Activated CD4-positive, CD25-positive, alpha-beta regulatory T cell treated with anti-CD3 and anti-CD28 coated beads, Interleukin-2, amount 50 U/mL, for 16 hours (primary cell): ENCODE measurements around the gene NPAS3.

Source experiments
- DNase-seq: peaks from one replicate; pipeline ENCODE4 v3.0.0-alpha.2; 2020; ENCODE audit warnings: low read depth, low spot score

NPAS3 gene

DNA sequence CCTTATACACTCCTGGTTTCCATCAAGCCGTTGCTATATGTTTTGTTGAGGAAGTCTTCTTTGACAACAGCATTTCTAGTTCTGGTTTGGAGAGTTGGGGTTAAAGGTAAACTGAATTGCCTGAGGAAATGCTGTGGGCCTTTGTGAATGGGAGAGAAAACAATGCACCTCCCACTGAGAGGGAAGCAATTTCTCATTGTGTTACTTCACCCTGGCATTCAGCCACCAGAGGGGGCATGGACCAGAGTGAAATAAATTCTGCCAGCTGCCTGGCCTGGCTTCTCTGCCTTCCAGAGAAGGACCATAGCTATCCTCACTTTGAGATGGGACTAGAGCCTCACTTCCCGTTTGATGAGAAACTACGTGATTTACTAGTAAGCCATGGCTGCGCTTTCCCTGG lies 536.9 kb downstream of the NPAS3 start:
- no peak for DNase-seq

DNA sequence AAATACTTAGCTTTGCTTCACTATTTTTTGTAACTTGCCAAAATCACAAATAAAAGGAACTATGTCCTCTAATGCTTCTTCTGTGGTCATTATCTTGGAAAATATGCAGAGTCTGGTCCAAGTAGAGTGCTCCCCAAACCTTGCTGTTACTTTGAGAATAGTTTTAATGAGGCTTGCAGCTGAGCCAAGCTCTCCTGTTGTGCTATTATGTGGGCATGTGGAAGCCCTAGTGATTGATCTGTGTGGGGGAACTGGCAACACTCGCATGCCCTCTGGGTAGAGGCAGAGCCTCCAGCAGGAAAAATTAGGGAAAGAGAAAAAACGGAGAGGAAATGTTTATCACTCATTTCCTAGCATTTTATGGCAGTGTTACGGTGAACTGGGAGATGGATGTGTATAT lies 539.1 kb downstream of the NPAS3 start:
- no peak for DNase-seq

DNA sequence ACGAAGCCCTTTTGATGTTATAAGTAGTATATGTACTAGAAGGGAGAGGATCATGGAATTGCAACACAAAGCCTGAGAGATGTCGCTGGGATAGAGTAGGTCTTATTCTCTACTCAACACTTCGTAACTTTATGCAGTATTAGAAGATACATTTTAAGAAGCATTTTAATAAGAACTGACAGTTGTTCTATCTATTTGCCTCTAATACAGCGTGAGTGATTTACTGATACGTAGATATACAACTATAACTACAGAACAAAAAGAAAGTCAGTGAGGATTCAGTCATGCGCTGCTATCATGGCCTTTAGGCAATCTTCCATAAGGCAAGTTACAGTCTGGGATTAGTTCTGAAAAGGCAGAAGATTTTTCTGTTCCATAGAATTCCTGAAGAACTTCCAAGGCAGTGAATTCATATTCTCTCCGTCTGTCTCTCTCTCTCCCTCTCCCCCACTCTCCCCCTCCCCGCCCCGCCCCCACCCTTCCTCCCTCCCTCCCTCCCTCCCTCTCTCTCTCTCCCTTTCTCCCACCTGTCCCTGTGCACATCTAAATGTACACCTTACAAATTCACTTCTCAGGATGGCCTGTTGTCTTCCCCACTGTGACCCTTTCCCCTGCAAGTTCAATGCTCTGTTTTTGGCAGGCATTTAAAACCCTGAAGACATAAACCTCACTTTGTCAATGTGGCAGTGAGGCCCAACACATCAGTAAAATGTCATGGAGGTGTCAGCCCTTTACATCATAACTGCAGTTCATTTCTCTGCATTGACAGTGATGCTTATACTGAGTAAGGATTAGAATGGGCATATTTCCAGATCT lies 541.6 kb downstream of the NPAS3 start:
- DNase-seq = no peak

- DNase-seq = no peak
Observed at GRCh38 chr14:33480887-33481184, 542.2 kb downstream of the NPAS3 start.

GRCh38 chr14:33483110-33483509 lies 544.4 kb downstream of the NPAS3 start:
- DNase-seq = no peak

DNA sequence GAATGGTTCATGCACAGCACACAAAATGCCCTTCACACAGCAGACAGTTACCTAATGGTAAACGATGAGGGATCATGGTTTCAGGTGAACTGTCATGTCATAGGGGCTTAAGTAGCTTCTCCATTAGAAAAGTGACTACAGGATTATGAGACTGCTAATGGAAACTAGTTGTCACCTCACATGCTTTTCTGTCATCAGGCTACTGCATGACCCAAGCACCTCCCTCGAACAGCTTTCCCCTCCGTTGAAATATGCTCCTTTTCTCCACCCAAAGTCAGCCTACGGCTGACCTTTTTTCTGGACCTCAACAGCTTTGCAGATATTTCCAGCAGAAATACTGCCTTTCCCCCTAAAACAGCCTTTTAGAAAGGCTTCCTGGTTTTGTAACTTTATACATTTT lies 544.9 kb downstream of the NPAS3 start:
- DNase-seq = no peak

DNA sequence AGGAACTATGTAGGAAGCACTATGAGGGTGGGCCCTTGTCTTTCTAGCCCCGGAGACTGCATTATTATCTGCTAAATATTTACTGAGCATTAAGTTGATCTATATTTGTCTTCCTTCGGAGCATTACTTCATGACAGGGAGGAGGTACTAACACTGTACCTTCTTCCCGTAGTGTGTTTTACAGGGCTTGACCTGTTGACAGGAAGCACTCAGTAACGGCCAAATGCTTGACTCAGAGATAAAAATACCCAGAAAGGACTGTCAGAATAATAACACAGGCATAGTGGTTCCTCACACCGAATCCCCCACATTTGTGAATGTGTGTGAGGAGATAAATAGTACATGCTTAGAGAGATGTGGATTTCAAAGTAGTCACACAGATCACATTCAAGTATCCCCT lies 545.6 kb downstream of the NPAS3 start:
- DNase-seq = no peak

GRCh38 chr14:33486332-33486890 lies 547.7 kb downstream of the NPAS3 start:
- no peak for DNase-seq

DNA sequence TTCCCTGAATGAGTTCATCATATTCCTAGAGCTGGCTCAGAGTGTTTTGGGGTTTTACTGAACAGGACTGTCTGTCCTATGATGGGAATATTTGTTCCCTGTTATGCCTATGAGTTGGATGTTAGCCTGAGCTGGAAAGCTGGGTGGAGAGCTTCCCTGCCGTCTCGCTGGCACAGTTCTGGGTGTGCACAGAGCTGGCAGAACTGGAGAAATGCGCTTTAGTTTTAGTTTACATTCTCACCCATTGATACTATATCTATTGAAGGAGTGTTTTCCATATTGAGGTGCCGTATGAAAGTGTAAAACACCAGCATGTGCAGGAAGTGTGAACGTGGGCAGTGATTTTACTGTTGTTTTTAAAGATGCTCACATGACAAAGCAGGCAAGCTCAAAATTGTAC lies 549.9 kb downstream of the NPAS3 start:
- DNase-seq = no peak

GRCh38 chr14:33490555-33490954 lies 551.9 kb downstream of the NPAS3 start:
- DNase-seq = no peak

GRCh38 chr14:33491112-33491511 lies 552.4 kb downstream of the NPAS3 start:
- DNase-seq = no peak

- no peak for DNase-seq
Observed at GRCh38 chr14:33492491-33492890, 553.8 kb downstream of the NPAS3 start.

DNA sequence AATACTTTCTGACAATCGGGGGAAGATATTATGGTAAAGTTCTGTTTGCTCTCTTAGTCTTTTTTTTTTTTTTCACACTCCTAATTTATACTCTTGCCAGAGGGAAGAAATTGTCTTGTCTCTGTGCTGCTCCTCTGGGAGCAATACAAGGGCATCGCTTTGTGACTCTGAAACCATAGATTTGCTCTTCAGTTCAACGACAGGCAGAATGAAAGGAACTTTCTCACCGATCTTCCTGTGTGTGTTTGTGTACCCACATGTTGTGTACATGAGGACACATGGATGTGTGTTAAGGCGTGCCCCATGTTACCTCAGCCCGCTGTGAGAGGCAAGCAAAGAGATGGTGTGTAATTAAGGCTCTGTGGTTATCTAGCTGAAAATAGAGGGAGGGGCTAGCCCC lies 554.6 kb downstream of the NPAS3 start:
- DNase-seq = no peak

GRCh38 chr14:33493990-33494389 lies 555.3 kb downstream of the NPAS3 start:
- DNase-seq = no peak

- no peak for DNase-seq
Observed at GRCh38 chr14:33499687-33500086, 561.0 kb downstream of the NPAS3 start.

DNA sequence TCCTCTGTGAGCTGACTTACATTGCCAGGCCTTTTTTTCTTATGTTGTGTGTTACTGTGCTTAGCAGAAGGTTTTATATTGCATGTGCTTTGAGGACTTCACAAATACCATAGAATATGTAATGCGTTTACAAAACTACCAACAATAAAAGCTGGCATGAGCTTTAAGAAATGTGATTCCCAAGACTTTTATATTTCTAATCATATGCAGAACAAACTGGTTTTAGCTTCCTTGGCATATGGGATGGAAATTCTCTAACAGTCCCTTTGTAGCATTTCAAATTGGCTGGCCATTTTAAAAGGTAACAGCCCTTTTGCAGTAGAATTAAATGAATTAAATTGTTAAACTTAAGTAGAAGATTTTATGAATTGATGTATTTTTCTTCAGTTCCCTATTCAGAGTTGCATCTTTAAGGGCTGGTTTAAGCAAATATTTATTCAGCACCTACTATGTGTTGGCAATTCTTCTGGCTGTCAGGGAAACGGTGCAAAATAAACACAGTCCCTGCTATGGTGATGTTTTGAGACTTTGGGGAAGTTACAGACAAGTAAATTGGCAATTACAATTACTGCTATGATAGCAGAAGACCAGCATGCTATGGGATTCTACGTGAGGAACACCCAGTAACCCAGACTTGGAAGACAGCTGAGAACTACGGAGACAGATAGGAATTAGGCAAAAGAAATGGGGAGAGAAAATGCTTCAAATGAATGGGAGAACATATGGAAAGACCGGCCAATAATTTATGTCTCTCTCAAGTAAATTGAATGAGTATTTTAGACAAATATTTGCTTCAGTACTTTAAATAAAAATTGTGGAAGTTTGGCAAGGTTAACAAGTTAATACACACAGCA lies 565.8 kb downstream of the NPAS3 start:
- DNase-seq = no peak

DNA sequence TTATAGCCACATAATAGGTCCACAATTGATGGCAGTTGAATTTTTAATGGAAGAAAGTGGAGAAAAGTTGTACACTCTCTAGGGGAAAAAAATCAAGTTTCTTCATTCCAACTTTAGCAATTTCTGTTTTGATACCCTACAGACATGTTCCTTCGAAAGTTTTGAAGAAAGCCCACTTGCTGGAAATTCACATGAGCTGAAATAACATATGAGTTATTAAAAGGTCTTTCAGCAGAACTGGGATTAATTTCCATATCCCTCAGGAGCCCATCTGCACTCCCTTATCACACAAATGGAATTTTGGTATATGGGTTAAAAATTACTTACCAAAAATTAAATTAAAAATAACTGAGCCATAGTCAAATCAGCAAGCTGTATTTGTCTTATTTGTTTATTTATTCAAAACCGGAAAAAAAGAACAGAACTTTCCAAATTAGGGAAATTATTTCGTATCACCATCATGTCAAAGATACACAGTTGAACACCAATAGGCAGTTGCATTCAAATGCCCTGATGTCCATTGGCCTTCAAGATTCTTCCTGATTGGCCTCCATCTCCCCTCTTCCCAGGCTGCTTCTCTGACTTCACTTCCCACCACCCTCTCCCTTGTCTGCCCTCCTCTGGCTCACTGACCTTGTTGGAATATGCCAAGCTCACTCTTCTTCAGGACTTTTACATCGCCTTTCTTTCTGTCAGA lies 566.7 kb downstream of the NPAS3 start:
- DNase-seq = no peak

DNA sequence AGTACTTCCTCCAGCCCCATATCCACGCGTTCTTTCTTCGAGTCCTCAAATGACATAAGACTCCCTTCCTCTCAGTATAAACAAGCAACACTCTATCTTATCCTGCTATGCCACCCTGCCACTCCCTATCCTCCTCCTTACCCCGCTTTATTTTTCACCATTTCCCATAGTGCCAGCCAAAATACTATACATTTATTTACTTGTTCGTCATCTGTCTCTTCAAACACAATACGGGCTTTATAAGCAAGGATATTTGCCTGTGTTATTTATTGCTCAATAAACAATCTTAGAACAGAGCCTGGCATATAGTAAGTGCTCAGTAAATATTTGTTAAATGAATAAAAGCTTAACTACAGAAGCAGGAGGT lies 567.3 kb downstream of the NPAS3 start:
- no peak for DNase-seq

DNA sequence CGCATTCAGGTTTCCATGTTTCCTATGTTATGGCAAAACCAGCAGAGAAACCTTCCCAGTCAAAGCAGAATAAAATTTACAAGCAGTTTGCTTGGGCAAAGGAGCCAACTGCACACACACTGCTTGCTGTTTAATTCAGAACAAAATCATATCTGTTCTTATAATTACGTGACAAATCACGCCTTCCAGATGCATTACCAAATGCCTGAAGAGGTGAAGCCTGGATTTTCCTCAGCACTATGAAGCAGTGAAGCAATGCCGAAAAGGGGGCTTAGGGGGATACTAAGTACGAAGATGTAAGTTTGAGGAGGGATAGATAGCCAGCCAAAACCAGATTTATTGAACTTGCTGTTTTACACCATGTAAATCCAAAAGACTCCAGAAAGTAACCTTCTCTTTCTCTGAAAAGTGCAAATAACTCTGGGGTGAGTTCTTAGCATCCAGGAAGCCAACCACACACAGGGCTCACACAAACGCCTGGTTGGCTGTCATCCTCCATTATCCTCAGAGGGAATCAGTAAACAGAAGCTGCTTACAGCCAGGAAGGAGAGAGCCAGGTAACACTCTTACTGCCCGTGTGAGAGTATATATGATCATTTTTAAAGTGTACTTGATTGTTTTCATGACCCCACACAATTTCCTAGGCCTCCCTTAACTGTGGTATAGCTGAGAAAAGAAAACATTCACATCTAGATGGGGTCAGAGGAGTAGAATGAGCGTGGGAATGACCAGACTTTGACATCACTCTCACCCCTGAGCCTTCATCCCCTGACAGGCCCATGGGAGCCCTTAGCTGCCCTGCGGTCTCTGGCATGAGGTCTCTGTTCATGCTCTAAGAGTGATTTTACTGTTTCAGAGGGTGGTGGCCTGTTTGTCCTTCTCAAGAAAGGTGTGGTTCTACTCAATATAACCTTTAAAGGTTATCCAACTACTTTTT lies 569.7 kb downstream of the NPAS3 start:
- DNase-seq = no peak

- no peak for DNase-seq
Observed at GRCh38 chr14:33509454-33509853, 570.8 kb downstream of the NPAS3 start.

- no peak for DNase-seq
Observed at GRCh38 chr14:33510063-33510481, 571.4 kb downstream of the NPAS3 start.
